GM18858 (cell line): ENCODE data around the gene ARHGEF19.

Source experiments
- ATAC-seq: cut with Tn5 transposase; IDR thresholded peaks from one replicate; pipeline ENCODE4 v1.9.1; 2021; ENCODE audit not compliant: unreplicated experiment

The ARHGEF19 gene

DNA sequence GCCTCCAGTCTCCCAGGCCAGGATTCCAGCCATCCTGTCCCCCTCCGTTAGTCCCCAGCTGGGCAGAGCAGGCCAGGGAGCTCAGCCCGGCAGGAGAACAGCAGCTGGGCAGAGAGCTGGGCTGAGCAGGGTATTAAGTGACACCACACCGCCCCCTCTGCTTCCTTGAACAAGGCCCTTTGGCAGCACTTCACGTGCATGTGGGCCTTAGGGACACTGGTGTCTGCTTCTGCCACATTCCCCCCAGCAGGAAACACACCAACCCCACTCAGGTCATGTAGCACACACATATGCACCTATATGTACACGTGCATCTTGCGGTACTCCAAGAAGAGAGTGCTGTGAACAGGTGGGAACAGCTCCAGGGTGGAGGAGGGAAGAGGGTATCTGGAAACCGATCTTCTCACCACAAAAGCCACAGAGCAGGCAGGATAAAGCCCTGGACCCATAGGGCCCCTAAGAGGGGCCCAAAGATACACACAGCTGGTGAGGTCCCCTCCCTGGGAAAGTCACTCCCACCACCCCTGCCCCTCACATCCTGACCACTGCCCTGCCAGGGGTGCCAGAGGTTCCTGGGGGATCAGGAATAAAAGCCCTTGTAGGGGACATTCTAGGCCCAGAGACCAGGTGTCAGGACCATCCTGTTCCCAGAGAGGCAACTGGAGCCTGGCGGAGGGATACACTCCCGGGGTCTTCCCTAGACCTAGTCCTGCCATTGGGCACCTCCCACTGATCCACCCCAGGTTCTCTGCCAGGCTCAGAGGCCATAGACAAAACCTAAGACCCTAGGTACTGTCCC lies 61.1 kb downstream of the ARHGEF19 start:
- ATAC-seq = no peak

DNA sequence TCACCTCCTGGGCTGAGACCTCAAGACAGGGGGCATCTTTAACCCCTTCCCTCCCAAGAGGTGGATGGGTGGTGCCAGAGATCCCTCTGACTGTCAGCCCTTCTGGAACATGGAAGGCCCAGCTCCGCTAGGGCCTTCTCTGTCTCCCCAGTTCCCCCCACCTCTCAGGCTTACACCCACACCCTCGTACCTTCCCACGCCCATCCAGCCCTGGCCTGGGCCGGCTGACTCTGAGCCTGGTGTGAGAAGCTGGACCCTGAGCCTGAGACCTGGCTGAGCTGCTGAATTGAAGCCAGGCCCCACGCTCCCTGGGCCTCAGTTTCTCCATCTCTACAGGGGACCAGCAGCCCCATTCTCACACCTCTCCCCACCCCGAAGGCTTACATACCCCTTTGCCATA lies 61.9 kb downstream of the ARHGEF19 start:
- ATAC-seq = no peak

DNA sequence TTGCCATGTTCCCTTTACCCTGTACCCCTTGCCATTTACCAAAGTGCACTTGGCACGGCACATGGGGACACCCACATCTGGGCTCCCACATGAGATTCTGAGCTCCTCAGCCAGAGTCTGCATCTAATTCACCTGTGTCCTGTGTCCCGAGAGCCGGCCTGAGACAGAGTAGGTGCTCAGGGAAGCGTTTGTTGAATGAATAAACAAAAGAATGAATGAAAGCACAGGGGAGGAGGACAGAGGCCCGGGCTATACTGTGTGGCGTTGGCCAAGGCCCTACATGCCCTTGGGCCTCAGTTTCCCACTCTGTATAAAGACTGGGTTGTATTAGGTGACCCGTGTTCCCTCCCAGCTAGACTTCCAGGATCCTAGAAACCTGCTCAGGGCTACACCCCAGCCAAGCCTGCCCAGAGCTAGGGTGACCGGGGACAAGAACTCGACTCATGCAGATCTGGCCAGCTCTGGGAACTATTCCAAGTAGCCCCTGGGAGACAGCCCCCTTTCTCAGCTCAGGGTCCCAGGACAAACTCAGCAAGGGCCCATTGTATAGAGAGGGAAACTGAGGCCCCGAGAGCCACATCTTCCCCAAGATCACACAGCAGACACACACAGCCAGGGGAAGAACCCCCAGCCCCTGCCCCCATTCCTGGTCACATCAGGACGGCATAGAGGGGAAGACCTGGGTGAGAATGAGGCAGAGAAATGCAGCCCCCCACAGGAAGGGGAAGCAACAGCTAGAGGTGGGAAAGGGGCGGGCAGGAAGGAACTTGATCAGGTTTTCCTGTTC lies 62.6 kb downstream of the ARHGEF19 start:
- no peak for ATAC-seq

- no peak for ATAC-seq
Measured at GRCh38 chr1:16149146-16149545, 63.3 kb downstream of the ARHGEF19 start.

DNA sequence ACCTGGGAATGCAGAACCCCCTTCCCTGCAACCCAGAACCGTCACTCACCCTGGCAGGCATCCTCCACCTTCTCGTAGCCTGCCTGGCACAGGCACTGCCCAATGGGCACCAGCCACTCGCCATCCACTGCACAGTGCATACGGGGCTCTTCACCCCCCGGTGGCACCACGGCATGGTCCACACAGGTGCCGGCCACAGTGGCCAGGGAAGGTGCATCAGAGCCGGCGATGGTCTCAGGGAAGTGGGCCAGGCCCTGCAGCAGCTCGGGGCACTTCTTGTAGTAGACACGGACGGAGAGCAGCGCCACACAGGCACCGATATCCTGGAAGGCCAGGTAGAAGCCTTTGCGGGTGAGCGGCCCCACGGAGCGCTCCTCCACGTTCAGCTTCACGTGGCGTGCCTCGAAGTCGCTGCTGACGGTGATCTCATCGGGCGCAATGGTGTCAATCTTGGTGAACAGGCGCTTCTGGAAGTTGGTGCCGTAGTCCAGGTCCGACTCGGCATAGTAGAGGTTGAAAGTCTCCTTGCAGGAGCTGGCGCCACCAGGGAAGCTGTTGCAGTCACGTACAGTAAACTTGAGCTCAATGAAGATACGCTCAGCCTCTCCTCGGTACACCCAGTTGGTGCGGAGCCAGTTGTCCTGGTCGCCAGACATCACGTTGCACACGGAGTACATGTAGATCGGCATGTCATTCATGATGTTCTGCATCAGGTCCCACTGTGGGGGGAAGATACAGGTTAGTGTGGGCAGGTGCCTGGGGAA lies 63.9 kb downstream of the ARHGEF19 start:
- no peak for ATAC-seq
